Right lobe of liver (tissue), 4 donors: ENCODE data around the gene NBPF8.
A peak's percentile ranks its signal among the peaks of the same experiment; 100 is the strongest.
"Not testable (repeated sequence)": the region's sequence is repeated elsewhere in the genome, so short reads cannot be mapped to it uniquely, and the experiment has no call there.

Experiments used
- POLR2A ChIP-seq: fragments of 450-650 bp; IDR thresholded peaks from one replicate; pipeline ENCODE4 v1.6.1; 2017; ENCODE audit warnings: antibody characterized with exemption, mild to moderate bottlenecking
- TF ChIP-seq, protein P1 (sequence below), 4 donors: fragments of 200-600 bp in 3 of 4; fragments of 450-650 bp in 1 of 4; IDR thresholded peaks; one replicate each; pipeline versions ENCODE4 v1.5.1 to v1.8.0; 2016 to 2022; ENCODE audit warnings: antibody characterized with exemption in 4 of 4, mild to moderate bottlenecking in 2 of 4
- donor health status: DM: no; HTN: no; CAD: no.
- donor health status: DM: no; HTN: no; CAD: no.
- donor health status: DM: no; HTN: yes; CAD: no.

DNA sequence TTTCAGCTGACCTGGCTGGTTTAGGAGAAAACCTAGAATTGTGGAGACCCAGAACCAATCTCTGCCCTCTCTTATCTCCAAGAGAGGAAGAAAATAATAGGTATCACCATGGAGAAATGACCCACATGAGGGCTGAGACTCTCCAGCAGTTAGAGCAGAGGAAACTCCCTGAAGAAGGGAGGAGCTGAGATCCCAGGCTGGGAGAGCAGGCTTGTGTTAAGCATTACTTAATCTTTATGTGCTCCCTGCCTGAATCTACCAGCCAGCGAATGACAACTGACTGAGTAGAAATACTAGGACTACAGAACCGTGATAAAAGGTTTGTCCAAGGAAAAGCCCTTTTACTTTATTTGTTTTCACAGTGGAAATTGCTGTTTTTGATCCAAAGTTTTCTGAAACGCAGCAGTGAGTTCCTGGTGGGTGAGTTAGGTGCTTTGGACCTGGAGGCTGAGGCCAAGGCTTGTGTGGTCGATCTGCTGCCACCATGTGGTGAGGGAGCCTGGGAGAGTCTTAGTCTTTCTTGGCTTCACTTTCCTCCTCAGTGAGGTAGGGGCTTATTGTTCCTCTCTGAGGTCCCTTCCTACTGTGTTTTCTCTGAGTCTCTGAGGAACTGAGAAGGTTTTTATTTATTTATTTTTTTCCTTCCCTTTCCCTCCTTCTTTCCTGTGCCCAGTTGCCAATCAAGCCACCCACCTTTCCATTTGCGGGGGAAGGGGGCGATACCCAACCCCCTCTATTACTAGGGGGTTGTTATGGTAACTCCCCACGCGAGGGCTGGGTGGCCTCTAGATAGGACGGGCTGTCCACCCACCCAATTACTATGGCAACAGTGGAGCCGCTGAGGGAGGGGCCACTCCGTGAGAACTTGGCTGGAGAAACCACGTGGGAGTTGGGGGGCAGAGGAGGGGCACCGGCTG, 21.3 kb upstream of the NBPF8 start:
- TF ChIP-seq, protein P1, sequence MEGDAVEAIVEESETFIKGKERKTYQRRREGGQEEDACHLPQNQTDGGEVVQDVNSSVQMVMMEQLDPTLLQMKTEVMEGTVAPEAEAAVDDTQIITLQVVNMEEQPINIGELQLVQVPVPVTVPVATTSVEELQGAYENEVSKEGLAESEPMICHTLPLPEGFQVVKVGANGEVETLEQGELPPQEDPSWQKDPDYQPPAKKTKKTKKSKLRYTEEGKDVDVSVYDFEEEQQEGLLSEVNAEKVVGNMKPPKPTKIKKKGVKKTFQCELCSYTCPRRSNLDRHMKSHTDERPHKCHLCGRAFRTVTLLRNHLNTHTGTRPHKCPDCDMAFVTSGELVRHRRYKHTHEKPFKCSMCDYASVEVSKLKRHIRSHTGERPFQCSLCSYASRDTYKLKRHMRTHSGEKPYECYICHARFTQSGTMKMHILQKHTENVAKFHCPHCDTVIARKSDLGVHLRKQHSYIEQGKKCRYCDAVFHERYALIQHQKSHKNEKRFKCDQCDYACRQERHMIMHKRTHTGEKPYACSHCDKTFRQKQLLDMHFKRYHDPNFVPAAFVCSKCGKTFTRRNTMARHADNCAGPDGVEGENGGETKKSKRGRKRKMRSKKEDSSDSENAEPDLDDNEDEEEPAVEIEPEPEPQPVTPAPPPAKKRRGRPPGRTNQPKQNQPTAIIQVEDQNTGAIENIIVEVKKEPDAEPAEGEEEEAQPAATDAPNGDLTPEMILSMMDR (IDR thresholded peaks at IDR 0.05) = peak in 2 of 4 donors; percentile 4 to 21
- not testable (repeated sequence) for TF ChIP-seq POLR2A
